IMR-90 (cell line): ENCODE data around the gene SEMA4F. TPM values are rescaled to one million over a fixed set of nuclear protein-coding genes. Genes with fewer than 3 reads are reported as not detected.

Experiments used
- ATAC-seq: fragments of 200-7000 bp; cut with Tn5 transposase; 2 replicates; pipeline ENCODE4 v1.9.1; 2020; ENCODE audit warnings: low read depth, mild to moderate bottlenecking, moderate library complexity
- BruUV-seq: library from RNA; stranded (reverse); fragments of 400-500 nt; replicated peaks from 2 replicates; lab custom pipeline; 2021; lab: Mats Ljungman, UMichigan
- CTCF ChIA-PET: fragments of 300-600 bp; formaldehyde crosslinking; extraction: SDS; loops from one replicate; lab custom pipeline; 2021; ENCODE audit warnings: antibody characterized with exemption; lab: Yijun Ruan, JAX
- POLR2A ChIA-PET: fragments of 300-600 bp; sonication (Branson Sonifier 250); formaldehyde crosslinking; loops from one replicate; lab custom pipeline; 2022; ENCODE audit warnings: antibody characterized with exemption; ENCODE audit not compliant: unreplicated experiment; lab: Charles Lee
- DNase-seq: peaks from one replicate; pipeline ENCODE4 v3.0.0; 2013
- H2AFZ ChIP-seq: replicated peaks from 2 replicates; pipeline ENCODE3; 2013; ENCODE audit warnings: low read length, mild to moderate bottlenecking; ENCODE audit not compliant: poor library complexity
- H2AK5ac ChIP-seq: 2 replicates; pipeline ENCODE4 v1.6.1; 2013; ENCODE audit warnings: low read depth, low read length, inconsistent platforms
- H2AK9ac ChIP-seq: replicated peaks from 2 replicates; pipeline ENCODE3; 2013; ENCODE audit warnings: mild to moderate bottlenecking, low read depth, low read length, moderate library complexity; ENCODE audit not compliant: poor library complexity
- H2BK120ac ChIP-seq: 2 replicates; pipeline ENCODE4 v1.6.1; 2013; ENCODE audit warnings: low read depth, low read length, inconsistent platforms
- H2BK15ac ChIP-seq: 3 replicates; pipeline ENCODE4 v1.6.1; 2013; ENCODE audit warnings: low read depth, low read length, inconsistent platforms
- H2BK20ac ChIP-seq: 2 replicates; pipeline ENCODE4 v1.6.1; 2013; ENCODE audit warnings: low read depth, mild to moderate bottlenecking, inconsistent platforms, low read length, moderate library complexity
- H2BK5ac ChIP-seq: 2 replicates; pipeline ENCODE4 v1.6.1; 2013; ENCODE audit warnings: mild to moderate bottlenecking, low read depth, low read length, inconsistent platforms; ENCODE audit not compliant: poor library complexity, severe bottlenecking
- H3K14ac ChIP-seq: replicated peaks from 2 replicates; pipeline ENCODE4 v1.6.1; 2013; ENCODE audit warnings: low read depth, low read length, inconsistent platforms
- H3K18ac ChIP-seq: 2 replicates; pipeline ENCODE4 v1.6.1; 2013; ENCODE audit warnings: low read depth, low read length, control low read depth
- H3K23ac ChIP-seq: 2 replicates; pipeline ENCODE4 v1.6.1; 2013; ENCODE audit warnings: low read depth, low read length, inconsistent platforms
- H3K27ac ChIP-seq: 2 replicates; pipeline ENCODE4 v1.5.1; 2013; ENCODE audit warnings: mild to moderate bottlenecking, control low read depth, low read length; ENCODE audit not compliant: insufficient read depth
- H3K27me3 ChIP-seq: 2 replicates; pipeline ENCODE4 v1.6.1; 2013; ENCODE audit warnings: low read length; ENCODE audit not compliant: control insufficient read depth, insufficient read depth
- H3K36me3 ChIP-seq: 2 replicates; pipeline ENCODE4 v1.6.1; 2013; ENCODE audit warnings: low read length, mixed read lengths; ENCODE audit not compliant: control insufficient read depth, insufficient read depth
- H3K4ac ChIP-seq: 2 replicates; pipeline ENCODE4 v1.6.1; 2013; ENCODE audit warnings: low read depth, low read length, inconsistent platforms
- H3K4me1 ChIP-seq: 2 replicates; pipeline ENCODE4 v1.6.1; 2013; ENCODE audit warnings: low read length, mixed read lengths; ENCODE audit not compliant: control insufficient read depth, insufficient read depth
- H3K4me2 ChIP-seq: 2 replicates; pipeline ENCODE4 v1.6.1; 2013; ENCODE audit warnings: low read depth, mild to moderate bottlenecking, control low read depth, low read length, moderate library complexity
- H3K4me3 ChIP-seq: 2 replicates; pipeline ENCODE4 v1.5.1; 2013; ENCODE audit warnings: low read depth, mild to moderate bottlenecking, control low read depth, low read length, moderate library complexity; ENCODE audit not compliant: insufficient read depth
- H3K56ac ChIP-seq: 2 replicates; pipeline ENCODE4 v1.6.1; 2013; ENCODE audit warnings: low read length, inconsistent platforms; ENCODE audit not compliant: insufficient read depth; ENCODE audit errors: extremely low read depth
- H3K79me1 ChIP-seq, 2 experiments: 2 replicates each; pipeline ENCODE4 v1.6.1; 2013; ENCODE audit warnings: low read length in 2 of 2, inconsistent platforms in 1 of 2, low read depth in 1 of 2
- H3K9ac ChIP-seq: 2 replicates; pipeline ENCODE4 v1.6.1; 2013; ENCODE audit warnings: low read depth, low read length, control low read depth
- H3K9me1 ChIP-seq: 2 replicates; pipeline ENCODE4 v1.6.1; 2013; ENCODE audit warnings: low read length, inconsistent platforms; ENCODE audit not compliant: insufficient read depth
- H3K9me3 ChIP-seq: 2 replicates; pipeline ENCODE4 v1.6.1; 2013; ENCODE audit warnings: low read length; ENCODE audit not compliant: control insufficient read depth, insufficient read depth
- H4K20me1 ChIP-seq: 2 replicates; pipeline ENCODE4 v1.6.1; 2013; ENCODE audit warnings: low read length, inconsistent platforms; ENCODE audit not compliant: insufficient read depth
- H4K5ac ChIP-seq: 2 replicates; pipeline ENCODE4 v1.6.1; 2013; ENCODE audit warnings: mild to moderate bottlenecking, low read depth, low read length, control low read depth
- H4K8ac ChIP-seq, 2 experiments: 2 replicates each; pipeline ENCODE4 v1.6.1; 2013; ENCODE audit warnings: low read depth in 2 of 2, low read length in 2 of 2, control low read depth in 1 of 2, inconsistent platforms in 1 of 2
- H4K91ac ChIP-seq: 2 replicates; pipeline ENCODE4 v1.6.1; 2013; ENCODE audit warnings: low read depth, low read length, inconsistent platforms; ENCODE audit not compliant: insufficient read depth
- BHLHE40 ChIP-seq: fragments of 150-350 bp; IDR thresholded peaks from 2 replicates; pipeline ENCODE4 v1.6.1; 2016; ENCODE audit warnings: mild to moderate bottlenecking, low read depth, low read length
- CEBPB ChIP-seq: IDR thresholded peaks from 2 replicates; pipeline ENCODE4 v1.6.1; 2012; ENCODE audit warnings: low read depth, low read length, improper control_type of control experiment
- CHD1 ChIP-seq: IDR thresholded peaks from 2 replicates; pipeline ENCODE4 v1.6.1; 2012; ENCODE audit warnings: low read depth, low read length, improper control_type of control experiment
- CTCF ChIP-seq: conservative IDR thresholded peaks from 2 replicates; pipeline ENCODE4 v1.5.1; 2012; ENCODE audit warnings: mild to moderate bottlenecking, low read depth, low read length, improper control_type of control experiment
- ELK1 ChIP-seq: fragments of 150-350 bp; IDR thresholded peaks from 2 replicates; pipeline ENCODE4 v1.6.1; 2016; ENCODE audit warnings: low read depth, mild to moderate bottlenecking, low read length, moderate library complexity, borderline replicate concordance
- FOS ChIP-seq: fragments of 150-350 bp; IDR thresholded peaks from 2 replicates; pipeline ENCODE4 v1.6.1; 2016; ENCODE audit warnings: low read depth, low read length
- MAFK ChIP-seq: IDR thresholded peaks from 2 replicates; pipeline ENCODE4 v1.6.1; 2012; ENCODE audit warnings: low read depth, low read length, improper control_type of control experiment
- MAZ ChIP-seq: IDR thresholded peaks from 2 replicates; pipeline ENCODE4 v1.6.1; 2012; ENCODE audit warnings: low read depth, mild to moderate bottlenecking, low read length, improper control_type of control experiment, moderate library complexity, borderline replicate concordance
- MXI1 ChIP-seq: IDR thresholded peaks from 2 replicates; pipeline ENCODE4 v1.6.1; 2012; ENCODE audit warnings: low read depth, mild to moderate bottlenecking, low read length, moderate library complexity, borderline replicate concordance
- NFE2L2 ChIP-seq: fragments of 150-350 bp; IDR thresholded peaks from 2 replicates; pipeline ENCODE4 v1.6.1; 2016; ENCODE audit warnings: low read depth, mild to moderate bottlenecking, low read length
- POLR2A ChIP-seq: IDR thresholded peaks from 2 replicates; pipeline ENCODE4 v1.6.1; 2012; ENCODE audit warnings: mild to moderate bottlenecking, low read depth, low read length
- RAD21 ChIP-seq: IDR thresholded peaks from 2 replicates; pipeline ENCODE4 v1.6.1; 2012; ENCODE audit warnings: low read length, improper control_type of control experiment
- RCOR1 ChIP-seq: IDR thresholded peaks from 2 replicates; pipeline ENCODE4 v1.6.1; 2012; ENCODE audit warnings: mild to moderate bottlenecking, low read length, improper control_type of control experiment; ENCODE audit not compliant: insufficient replicate concordance
- RFX5 ChIP-seq: IDR thresholded peaks from 2 replicates; pipeline ENCODE4 v1.8.0; 2012; ENCODE audit warnings: low read depth, mild to moderate bottlenecking, low read length, moderate library complexity
- SMC3 ChIP-seq: fragments of 150-350 bp; IDR thresholded peaks from 2 replicates; pipeline ENCODE4 v1.6.1; 2016; ENCODE audit warnings: low read depth, mild to moderate bottlenecking, antibody characterized with exemption, low read length, moderate library complexity
- WGBS, 2 experiments: methylation state at CpG; one replicate each; pipeline versions ENCODE4 v1.1.5 to v1.1.7; 2013; ENCODE audit warnings: missing lambda C conversion rate in 2 of 2; ENCODE audit not compliant: insufficient read length in 1 of 2; ENCODE audit errors: extremely low coverage in 2 of 2; 5-methylcytosine and 5-hydroxymethylcytosine counted together
- dilution Hi-C: fragments of 300-500 bp; cut with HindIII; formaldehyde crosslinking; loops from one replicate; pipeline ENCODE4 v1.14.3; 2018; ENCODE audit warnings: low sequenced_read_pairs; ENCODE audit not compliant: unreplicated experiment
- in situ Hi-C: fragments of 300-500 bp; cut with MboI; formaldehyde crosslinking; loops from 3 replicates; pipeline ENCODE4 v1.14.3; 2019; ENCODE audit warnings: low sequenced_read_pairs, inconsistent platforms, mixed read lengths
- intact Hi-C: fragments of 100-400 bp; cut with micrococcal nuclease; formaldehyde crosslinking; loops from 2 replicates; pipeline ENCODE4 v1.10.0; 2022
- polyA plus RNA-seq, 3 experiments: library from polyadenylated mRNA; depleted of rRNA; stranded (reverse); fragments of >200 nt; gene quantifications; 2 replicates each; pipeline ENCODE4 v1.2.3, GENCODE V29; 2012; ENCODE audit warnings: low replicate concordance in 1 of 3
- total RNA-seq: library from RNA; depleted of rRNA; stranded (reverse); fragments of >200 nt; gene quantifications from 2 replicates; pipeline ENCODE4 v1.2.3, GENCODE V29; 2012
- TF ChIP-seq, protein P1 (sequence below): fragments of 150-350 bp; IDR thresholded peaks from 2 replicates; pipeline ENCODE4 v1.6.1; 2017; ENCODE audit warnings: mild to moderate bottlenecking, antibody characterized with exemption, low read length, low read depth

The SEMA4F gene
- total and polyA plus RNA-seq, 2 of the 4 experiments (the other 2 are of a cell fraction): 4.7 to 7.5 TPM

GRCh38 chr2:74606927-74607326, 47.1 kb upstream of the SEMA4F start:
- H2BK15ac ChIP-seq: no peak overlapping the region
- H4K5ac ChIP-seq: no peak overlapping the region
- no peaks in the 10 kb centered on the region for H3K36me3 ChIP-seq
- WGBS, 2 experiments: 100% methylated on average over 1 of the region's 5 CpGs; no CpG with 5 or more reads in 1 of the 2 experiments
- H4K91ac ChIP-seq: no peak overlapping the region
- no peak overlapping the region for H3K56ac ChIP-seq
- TF ChIP-seq RFX5 (no peak), RAD21 (no peak), NFE2L2 (no peak), BHLHE40 (no peak), MAZ (no peak), CTCF (no peak), RCOR1 (no peak), SMC3 (no peak), ELK1 (no peak), MAFK (no peak), CHD1 (no peak), CEBPB (no peak), MXI1 (no peak), POLR2A (no peak), FOS (no peak)
- TF ChIP-seq, protein P1, sequence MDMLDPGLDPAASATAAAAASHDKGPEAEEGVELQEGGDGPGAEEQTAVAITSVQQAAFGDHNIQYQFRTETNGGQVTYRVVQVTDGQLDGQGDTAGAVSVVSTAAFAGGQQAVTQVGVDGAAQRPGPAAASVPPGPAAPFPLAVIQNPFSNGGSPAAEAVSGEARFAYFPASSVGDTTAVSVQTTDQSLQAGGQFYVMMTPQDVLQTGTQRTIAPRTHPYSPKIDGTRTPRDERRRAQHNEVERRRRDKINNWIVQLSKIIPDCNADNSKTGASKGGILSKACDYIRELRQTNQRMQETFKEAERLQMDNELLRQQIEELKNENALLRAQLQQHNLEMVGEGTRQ: no peak
- no peak overlapping the region for H3K4me2 ChIP-seq
- H2BK120ac ChIP-seq: no peak overlapping the region
- no peak overlapping the region for H4K8ac ChIP-seq
- H3K27ac ChIP-seq: no peak overlapping the region
- in situ Hi-C loops: no loop called here
- H3K18ac ChIP-seq: no peak overlapping the region
- H2AK5ac ChIP-seq: no peak overlapping the region
- intact Hi-C loops: no loop called here
- H3K4ac ChIP-seq: no peak overlapping the region
- no peak overlapping the region for H3K4me3 ChIP-seq
- no peak overlapping the region for H2AFZ ChIP-seq
- H3K9ac ChIP-seq: no peak overlapping the region
- ATAC-seq: no peak
- H4K20me1 ChIP-seq: no peaks in the 10 kb centered on the region
- H3K79me1 ChIP-seq: no peaks in the 10 kb centered on the region
- peaks cover 22% of the 10 kb centered on the region for H3K27me3 ChIP-seq
- ChIA-PET CTCF (no interaction called here), POLR2A (no interaction called here)
- H2BK20ac ChIP-seq: no peak overlapping the region
- no peak for DNase-seq
- no peak overlapping the region for H2BK5ac ChIP-seq
- H3K4me1 ChIP-seq: no peaks in the 10 kb centered on the region
- H2AK9ac ChIP-seq: no peak overlapping the region
- no peak overlapping the region for H3K14ac ChIP-seq
- no TSS peak for BruUV-seq
- H3K23ac ChIP-seq: no peak overlapping the region
- H3K9me3 ChIP-seq: 0 out of 2 replicates have a peak, but pooled peaks cover 2% of the 10 kb centered on the region
- H3K9me1 ChIP-seq: no peaks in the 10 kb centered on the region
- dilution Hi-C loops: no loop called here
